ENCODE measurements around the gene STRA6.

The STRA6 gene

DNA sequence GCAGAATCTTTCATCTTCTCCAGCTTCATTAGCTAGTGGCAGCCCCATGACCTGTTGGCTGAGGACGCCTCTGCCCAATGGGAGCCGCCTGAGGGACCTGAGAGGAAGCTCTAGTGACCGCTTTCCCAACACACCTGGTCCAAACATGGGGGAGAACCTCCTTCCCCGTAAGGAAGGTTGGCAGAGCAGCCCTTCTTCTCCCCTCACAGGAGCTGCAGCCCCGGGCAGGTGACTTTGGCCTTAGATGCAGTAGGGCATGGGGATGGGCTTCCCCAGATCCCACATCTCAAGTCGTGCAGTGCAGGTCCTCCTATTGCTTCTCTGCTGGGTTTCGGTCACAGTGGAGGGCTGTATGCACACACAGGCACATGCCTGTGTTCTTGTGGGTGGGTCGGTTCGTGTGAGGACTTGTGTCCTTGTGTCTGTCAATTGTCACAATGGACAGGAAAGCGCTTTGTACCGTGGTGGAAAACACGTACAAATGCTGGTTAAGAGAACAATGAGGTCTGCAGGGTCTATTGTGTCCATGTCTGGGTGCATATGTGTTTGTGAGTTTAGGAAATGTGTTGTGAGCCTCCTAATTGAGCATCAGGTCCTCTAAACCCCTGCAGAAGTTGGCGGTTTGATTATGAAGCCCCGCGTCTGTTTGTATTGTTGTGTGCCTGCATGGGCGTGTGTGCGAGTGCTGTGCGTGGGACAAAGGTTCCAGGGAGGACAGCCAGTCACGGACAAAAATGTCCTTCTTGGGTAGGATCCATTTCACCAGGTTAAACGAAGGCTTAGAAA, 70.8 kb downstream of the STRA6 start:
- peaks cover 32% of the 10 kb centered on the region for H3K4me1 ChIP-seq (ENCODE audit: control insufficient read depth, insufficient read depth, low read length, poor library complexity, severe bottlenecking)
- H3K36me3 ChIP-seq (ENCODE audit: control insufficient read depth, insufficient read depth, low read length): no peaks in the 10 kb centered on the region
- no peak for DNase-seq
- H3K4me3 ChIP-seq (ENCODE audit: insufficient read depth, low read depth, low read length, poor library complexity, severe bottlenecking): no peak overlapping the region
- H3K9me3 ChIP-seq (ENCODE audit: control insufficient read depth, low read length): no peaks in the 10 kb centered on the region
- H3K27me3 ChIP-seq (replicated peaks; ENCODE audit: control insufficient read depth, insufficient read depth, low read length, poor library complexity, severe bottlenecking): peaks cover 46% of the 10 kb centered on the region
- H3K27ac ChIP-seq (ENCODE audit: insufficient read depth, low read length, poor library complexity, severe bottlenecking): no peak overlapping the region

DNA sequence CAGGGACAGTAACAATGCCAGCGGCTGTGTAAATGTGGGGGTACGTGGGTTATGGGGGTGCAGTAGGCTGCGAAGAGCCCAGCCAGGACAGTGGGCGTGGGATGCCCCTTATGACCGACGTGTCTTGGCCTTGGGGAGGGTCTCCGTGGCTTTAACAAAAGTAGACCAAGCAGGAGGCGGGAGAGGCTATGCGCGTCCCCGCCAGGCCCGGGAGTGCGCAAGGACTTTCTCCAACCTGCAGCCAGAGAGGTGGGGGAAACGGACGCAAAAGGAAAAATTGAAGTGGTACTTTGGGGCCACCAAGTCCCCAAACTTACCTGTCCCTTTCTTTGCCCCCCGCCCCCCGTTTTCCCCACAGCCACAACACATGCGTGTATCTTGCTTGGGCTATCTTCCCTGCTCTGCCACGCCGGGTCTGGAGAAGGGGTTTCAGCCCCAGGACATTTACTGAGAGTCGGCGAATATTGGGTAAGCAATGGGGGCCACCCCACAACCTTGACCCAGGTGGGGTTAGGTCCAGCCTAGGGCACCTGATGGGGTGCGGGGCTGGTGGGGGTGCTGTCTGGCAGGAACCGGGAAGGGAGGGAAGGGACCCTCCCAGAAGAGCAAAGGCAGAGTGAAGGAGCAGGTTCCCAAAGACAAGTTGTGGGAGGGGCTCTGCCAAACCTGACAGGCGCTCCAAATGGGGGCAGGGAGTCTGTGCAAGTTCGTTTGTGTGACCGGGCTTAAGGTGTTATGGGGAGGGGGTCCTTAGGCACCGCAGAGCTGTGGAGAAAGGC, 71.5 kb downstream of the STRA6 start:
- Histone ChIP-seq H3K4me1 (ENCODE audit: control insufficient read depth, insufficient read depth, low read length, poor library complexity, severe bottlenecking) (peaks cover 28% of the 10 kb centered on the region), H3K27ac (ENCODE audit: insufficient read depth, low read length, poor library complexity, severe bottlenecking) (no peak overlapping the region), H3K9me3 (ENCODE audit: control insufficient read depth, low read length) (no peaks in the 10 kb centered on the region), H3K27me3 (replicated peaks; ENCODE audit: control insufficient read depth, insufficient read depth, low read length, poor library complexity, severe bottlenecking) (peaks cover 41% of the 10 kb centered on the region), H3K36me3 (ENCODE audit: control insufficient read depth, insufficient read depth, low read length) (no peaks in the 10 kb centered on the region), H3K4me3 (ENCODE audit: insufficient read depth, low read depth, low read length, poor library complexity, severe bottlenecking) (no peak overlapping the region)
- no peak for DNase-seq

DNA sequence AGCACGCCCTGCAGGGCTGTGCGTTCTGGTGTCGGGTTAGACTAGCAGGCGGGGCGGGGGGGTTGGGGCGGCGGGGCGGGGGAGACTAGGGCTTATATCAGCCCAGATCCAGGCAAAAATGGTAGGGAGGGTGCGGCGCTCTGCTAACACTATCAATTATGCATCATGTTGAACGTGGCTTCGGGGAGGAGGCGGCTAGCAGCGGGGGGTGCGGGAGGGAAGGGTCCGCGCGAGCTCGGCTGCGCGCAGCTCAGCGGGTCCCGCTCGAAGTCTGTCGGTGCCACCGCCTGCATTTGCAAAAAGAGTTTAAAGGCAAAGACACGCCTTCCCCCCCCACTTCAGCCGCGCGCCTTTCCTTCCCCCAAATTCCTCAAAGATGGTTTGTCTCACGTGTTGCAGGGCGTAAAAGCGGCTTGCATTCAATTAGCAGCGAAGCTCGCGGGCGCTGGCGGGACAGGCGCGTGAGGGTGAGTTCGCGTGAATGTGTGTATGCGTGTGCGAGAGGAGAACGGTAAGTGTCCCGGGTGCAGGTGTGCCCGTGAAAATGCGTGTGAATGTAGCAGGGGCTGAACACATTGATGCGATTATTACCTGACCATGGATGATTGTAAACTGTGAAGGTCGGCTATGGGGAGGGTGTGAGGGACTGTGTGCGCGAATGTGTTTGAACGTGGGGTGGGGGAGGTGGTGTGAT, 72.3 kb downstream of the STRA6 start, which contains the start of gene ISLR2:
ISLR2 (plus strand) TSS at position 432 of the 694 bp plus-strand sequence. CDS start 2,169 bp downstream, outside the sequence.
- no peak for DNase-seq
- no peaks in the 10 kb centered on the region for H3K36me3 ChIP-seq (ENCODE audit: control insufficient read depth, insufficient read depth, low read length)
- H3K9me3 ChIP-seq (ENCODE audit: control insufficient read depth, low read length): no peaks in the 10 kb centered on the region
- no peak within 1 kb of the TSS for H3K27ac ChIP-seq (ENCODE audit: insufficient read depth, low read length, poor library complexity, severe bottlenecking)
- H3K4me1 ChIP-seq (ENCODE audit: control insufficient read depth, insufficient read depth, low read length, poor library complexity, severe bottlenecking): peaks cover 22% of the 10 kb centered on the region
- peaks cover 37% of the 10 kb centered on the region for H3K27me3 ChIP-seq (replicated peaks; ENCODE audit: control insufficient read depth, insufficient read depth, low read length, poor library complexity, severe bottlenecking)
- H3K4me3 ChIP-seq (ENCODE audit: insufficient read depth, low read depth, low read length, poor library complexity, severe bottlenecking): no peak within 1 kb of the TSS

DNA sequence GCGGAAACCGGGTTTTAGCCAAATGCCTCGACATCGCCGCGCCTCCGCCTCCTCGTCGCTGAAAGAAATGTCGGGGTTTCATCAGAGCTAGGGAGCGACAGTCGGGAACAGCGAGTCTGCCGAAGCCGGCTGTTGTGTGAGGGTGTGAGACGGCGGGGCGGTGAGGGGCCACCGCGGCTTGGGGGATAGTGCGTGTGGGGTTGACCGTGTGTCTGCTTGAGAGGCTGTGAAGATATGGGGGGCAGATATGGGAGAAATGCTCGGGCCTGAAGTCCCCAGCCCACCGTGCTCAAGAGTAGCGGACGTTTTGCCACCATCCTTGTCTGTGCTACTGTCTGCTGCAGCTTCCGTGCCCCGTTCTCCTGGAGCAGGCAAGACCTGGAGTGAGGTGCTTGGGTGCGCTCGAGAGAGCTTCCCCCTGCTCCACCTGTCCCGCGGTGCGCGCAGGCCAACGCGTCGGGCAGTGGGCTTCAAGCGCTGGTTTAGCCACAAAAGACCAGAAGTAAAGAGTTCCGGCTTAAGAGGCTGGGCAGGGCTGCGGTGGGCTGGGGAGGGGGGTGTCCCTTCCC, 72.9 kb downstream of the STRA6 start:
- peaks cover 36% of the 10 kb centered on the region for H3K27me3 ChIP-seq (replicated peaks; ENCODE audit: control insufficient read depth, insufficient read depth, low read length, poor library complexity, severe bottlenecking)
- H3K36me3 ChIP-seq (ENCODE audit: control insufficient read depth, insufficient read depth, low read length): no peaks in the 10 kb centered on the region
- H3K27ac ChIP-seq (ENCODE audit: insufficient read depth, low read length, poor library complexity, severe bottlenecking): no peak overlapping the region
- DNase-seq: no peak
- H3K9me3 ChIP-seq (ENCODE audit: control insufficient read depth, low read length): no peaks in the 10 kb centered on the region
- H3K4me1 ChIP-seq (ENCODE audit: control insufficient read depth, insufficient read depth, low read length, poor library complexity, severe bottlenecking): peaks cover 22% of the 10 kb centered on the region
- no peak overlapping the region for H3K4me3 ChIP-seq (ENCODE audit: insufficient read depth, low read depth, low read length, poor library complexity, severe bottlenecking)

All from effector memory CD4-positive, alpha-beta T cell (primary cell).